HEK293T (cell line): ENCODE measurements around the gene P2RY12.

Source experiments
- BHLHE40 ChIP-seq: fragments of 450-650 bp; IDR thresholded peaks from 2 replicates; pipeline ENCODE4 v1.6.1; 2016; ENCODE audit warnings: mild to moderate bottlenecking, moderate library complexity, borderline replicate concordance
- ELF4 ChIP-seq: fragments of 450-650 bp; IDR thresholded peaks from 2 replicates; pipeline ENCODE4 v1.6.1; 2017; ENCODE audit warnings: antibody characterized with exemption
- FOXA1 ChIP-seq: fragments of 450-650 bp; IDR thresholded peaks from 2 replicates; pipeline ENCODE4 v1.6.1; 2016; ENCODE audit warnings: mild to moderate bottlenecking
- FOXK2 ChIP-seq: fragments of 450-650 bp; IDR thresholded peaks from 2 replicates; pipeline ENCODE4 v1.6.1; 2016; ENCODE audit warnings: mild to moderate bottlenecking
- FOXM1 ChIP-seq: fragments of 450-650 bp; IDR thresholded peaks from 2 replicates; pipeline ENCODE4 v1.6.1; 2017; ENCODE audit warnings: mild to moderate bottlenecking, borderline replicate concordance
- SP1 ChIP-seq: fragments of 450-650 bp; IDR thresholded peaks from 2 replicates; pipeline ENCODE4 v1.6.1; 2017
- SUZ12 ChIP-seq: fragments of 450-650 bp; IDR thresholded peaks from 2 replicates; pipeline ENCODE4 v1.6.1; 2016; ENCODE audit warnings: mild to moderate bottlenecking
- TF ChIP-seq, protein P1 (sequence below): fragments of 450-650 bp; IDR thresholded peaks from 2 replicates; pipeline ENCODE4 v1.6.1; 2016

DNA sequence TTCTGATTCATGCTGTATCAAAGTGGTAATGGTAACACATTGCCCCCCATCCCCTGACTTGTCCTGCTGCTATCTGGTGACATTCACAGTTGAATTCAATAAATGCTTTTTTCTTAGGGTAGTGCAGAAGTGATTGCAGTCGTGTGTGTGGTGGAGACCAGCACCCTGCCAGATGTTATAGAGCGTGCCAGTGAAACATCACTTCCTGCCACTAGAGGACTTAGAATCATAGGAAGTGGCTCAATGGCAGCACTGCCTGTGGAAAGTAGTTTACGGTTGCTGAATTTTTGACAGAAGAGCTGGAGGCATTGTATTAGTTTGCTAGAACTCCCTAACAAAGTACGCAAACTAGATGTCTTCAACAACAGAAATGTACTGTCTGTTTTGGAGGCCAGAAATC lies 37.4 kb upstream of the P2RY12 start:
- TF ChIP-seq SUZ12 (no peak), FOXK2 (no peak), SP1 (no peak), FOXM1 (no peak), ELF4 (no peak), BHLHE40 (no peak), FOXA1 (no peak)
- TF ChIP-seq, protein P1, sequence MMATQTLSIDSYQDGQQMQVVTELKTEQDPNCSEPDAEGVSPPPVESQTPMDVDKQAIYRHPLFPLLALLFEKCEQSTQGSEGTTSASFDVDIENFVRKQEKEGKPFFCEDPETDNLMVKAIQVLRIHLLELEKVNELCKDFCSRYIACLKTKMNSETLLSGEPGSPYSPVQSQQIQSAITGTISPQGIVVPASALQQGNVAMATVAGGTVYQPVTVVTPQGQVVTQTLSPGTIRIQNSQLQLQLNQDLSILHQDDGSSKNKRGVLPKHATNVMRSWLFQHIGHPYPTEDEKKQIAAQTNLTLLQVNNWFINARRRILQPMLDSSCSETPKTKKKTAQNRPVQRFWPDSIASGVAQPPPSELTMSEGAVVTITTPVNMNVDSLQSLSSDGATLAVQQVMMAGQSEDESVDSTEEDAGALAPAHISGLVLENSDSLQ: no peak
